Effector memory CD4-positive, alpha-beta T cell (primary cell): ENCODE data around the gene PTPN6.

Experiments used
- DNase-seq, 3 donors: peaks; one replicate each; pipeline ENCODE4 v3.0.0-alpha.2; 2020
- H3K27ac ChIP-seq: 2 replicates; pipeline ENCODE4 v1.7.0; 2013; ENCODE audit warnings: mild to moderate bottlenecking, low read length, moderate library complexity; ENCODE audit not compliant: insufficient read depth, poor library complexity, severe bottlenecking
- H3K27me3 ChIP-seq: replicated peaks from 2 replicates; pipeline ENCODE4 v1.7.0; 2013; ENCODE audit warnings: mild to moderate bottlenecking, low read length; ENCODE audit not compliant: insufficient read depth, control insufficient read depth, poor library complexity, severe bottlenecking
- H3K36me3 ChIP-seq: 2 replicates; pipeline ENCODE4 v1.7.0; 2013; ENCODE audit warnings: mild to moderate bottlenecking, low read length, moderate library complexity; ENCODE audit not compliant: control insufficient read depth, insufficient read depth
- H3K4me1 ChIP-seq: 2 replicates; pipeline ENCODE4 v1.7.0; 2013; ENCODE audit warnings: low read length, mild to moderate bottlenecking; ENCODE audit not compliant: control insufficient read depth, insufficient read depth, poor library complexity, severe bottlenecking
- H3K4me3 ChIP-seq: 2 replicates; pipeline ENCODE4 v1.7.0; 2013; ENCODE audit warnings: low read length, low read depth, mild to moderate bottlenecking; ENCODE audit not compliant: insufficient read depth, poor library complexity, severe bottlenecking
- H3K9me3 ChIP-seq: 2 replicates; pipeline ENCODE4 v1.7.0; 2013; ENCODE audit warnings: mild to moderate bottlenecking, low read length, moderate library complexity; ENCODE audit not compliant: control insufficient read depth

PTPN6 gene

DNA sequence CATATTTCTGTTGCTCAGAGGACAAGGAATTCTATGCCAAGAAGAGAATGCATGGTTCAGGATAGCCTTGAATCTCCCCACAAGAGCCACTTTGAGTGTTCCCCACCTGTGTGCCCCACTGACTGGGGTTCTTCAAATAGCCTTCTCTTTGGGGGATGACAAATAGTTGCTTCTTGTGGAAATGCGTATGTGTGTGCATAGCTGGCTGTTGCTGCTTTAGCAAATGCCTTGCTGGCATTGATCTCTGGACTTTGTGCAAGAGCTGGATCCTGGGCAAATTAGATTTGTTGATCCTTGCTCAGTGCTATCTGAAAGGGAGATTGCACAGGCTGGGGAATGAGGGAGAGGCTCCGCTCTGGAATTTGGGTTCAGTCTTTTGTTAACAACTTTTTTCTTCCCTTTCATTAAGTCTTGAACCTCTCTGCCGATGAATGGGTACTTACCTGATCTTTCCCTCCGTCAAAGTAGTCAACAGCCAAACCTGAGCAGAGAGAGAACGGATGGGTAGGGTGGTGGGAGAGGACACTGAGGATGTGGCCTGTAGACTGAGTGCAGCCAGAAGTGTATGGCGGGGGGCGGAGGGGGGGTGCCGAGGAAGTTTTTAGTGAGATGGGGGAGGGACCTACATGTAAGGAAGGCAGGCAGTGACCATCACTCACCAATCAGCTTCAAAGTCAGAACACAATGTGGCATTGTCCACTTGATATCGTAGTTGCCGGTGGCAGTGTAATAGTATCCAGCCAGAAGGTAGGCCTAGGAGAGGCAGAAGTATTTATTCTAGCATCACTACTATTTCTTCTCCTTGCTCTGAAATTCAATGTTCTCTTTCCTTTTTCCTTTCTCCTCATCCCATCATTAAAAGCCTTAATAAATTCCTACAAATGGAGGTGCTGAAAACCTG, 30.2 kb downstream of the PTPN6 start:
- DNase-seq, result no peak
- H3K27ac ChIP-seq, result no peak overlapping the region

DNA sequence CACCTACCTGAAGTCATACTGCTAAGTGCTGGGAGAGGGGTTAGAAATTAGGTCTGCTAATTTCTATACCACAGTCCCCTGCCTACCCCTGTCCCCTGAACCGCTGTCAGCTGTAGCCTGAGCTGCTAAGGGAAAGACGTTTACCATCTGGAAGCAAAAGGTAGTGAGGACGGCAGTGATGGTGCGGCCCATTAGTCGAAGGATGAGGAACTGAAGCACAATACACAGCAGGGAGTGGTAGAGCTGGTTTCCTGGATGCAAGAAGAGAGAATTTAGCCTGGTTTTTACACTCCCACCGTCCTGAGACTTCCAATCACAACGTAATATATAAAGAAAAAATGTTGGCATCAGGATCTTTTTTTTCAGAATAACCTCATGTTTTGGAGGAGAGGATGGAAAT, 31.4 kb downstream of the PTPN6 start:
- no peak for DNase-seq
- no peak overlapping the region for H3K4me3 ChIP-seq
- no peaks in the 10 kb centered on the region for H3K4me1 ChIP-seq
- H3K27ac ChIP-seq, result no peak overlapping the region
- H3K9me3 ChIP-seq, result no peaks in the 10 kb centered on the region
- peaks cover 39% of the 10 kb centered on the region for H3K36me3 ChIP-seq
- H3K27me3 ChIP-seq, result no peaks in the 10 kb centered on the region

More for the DNA sequence above, 30.2 kb downstream of the PTPN6 start:
- H3K4me3 ChIP-seq, result no peak overlapping the region
- H3K9me3 ChIP-seq, result no peaks in the 10 kb centered on the region
- H3K27me3 ChIP-seq, result no peaks in the 10 kb centered on the region
- H3K4me1 ChIP-seq, result no peaks in the 10 kb centered on the region
- peaks cover 49% of the 10 kb centered on the region for H3K36me3 ChIP-seq

DNA sequence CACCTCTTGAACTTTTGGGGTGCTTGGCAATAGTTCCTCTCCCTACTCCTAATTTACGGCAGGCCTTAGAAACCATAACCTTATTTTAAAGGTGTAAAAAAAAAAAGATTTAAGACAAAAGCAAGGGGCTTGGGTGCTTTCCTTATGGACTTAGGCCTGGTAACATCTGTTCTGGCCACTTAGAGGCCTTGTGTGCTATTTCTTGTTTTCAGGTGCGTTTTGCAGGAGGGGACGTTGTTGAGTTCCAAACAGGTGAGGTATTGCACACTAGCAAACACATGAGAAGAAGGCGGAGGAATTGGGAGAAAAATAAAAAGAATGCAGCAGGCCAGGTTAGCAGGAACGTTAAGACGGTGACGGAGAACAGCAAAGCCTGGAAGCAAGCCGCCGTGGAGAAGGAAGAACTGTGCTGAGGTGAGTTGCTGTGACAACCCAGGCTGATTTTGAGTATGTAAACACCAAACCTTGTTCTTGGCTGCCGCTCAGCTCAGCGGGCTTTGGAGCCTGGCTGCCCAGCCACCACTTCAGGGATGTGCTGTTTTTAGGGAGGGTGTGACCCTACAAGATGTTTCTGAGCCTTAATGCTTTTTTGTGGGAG, 36.9 kb downstream of the PTPN6 start:
- H3K4me1 ChIP-seq, result no peaks in the 10 kb centered on the region
- H3K9me3 ChIP-seq, result no peaks in the 10 kb centered on the region
- no peak overlapping the region for H3K4me3 ChIP-seq
- DNase-seq, result no peak
- H3K27me3 ChIP-seq, result no peaks in the 10 kb centered on the region
- H3K36me3 ChIP-seq, result peaks cover 15% of the 10 kb centered on the region
- no peak overlapping the region for H3K27ac ChIP-seq

DNA sequence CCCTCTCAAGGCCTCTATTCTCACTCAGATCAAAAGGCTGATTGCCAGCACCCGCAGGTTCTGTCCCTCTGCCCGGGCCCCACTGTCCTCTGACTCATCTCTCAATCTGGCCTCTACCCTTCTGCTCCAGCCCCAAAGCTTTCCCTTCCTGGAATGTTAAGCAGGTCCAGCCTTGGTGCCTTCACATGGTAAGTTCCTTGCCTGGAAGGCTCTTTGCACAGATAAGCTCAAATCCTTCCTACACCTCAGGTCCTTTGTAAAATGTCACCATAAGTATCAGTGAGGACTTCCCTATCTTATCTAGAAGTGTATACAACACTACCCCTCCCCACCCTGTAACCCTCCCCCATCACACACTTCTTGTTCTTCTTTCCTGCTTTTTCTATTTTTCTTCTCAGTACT, 44.9 kb downstream of the PTPN6 start:
- no peak for DNase-seq
- Histone ChIP-seq H3K36me3 (peaks cover 3% of the 10 kb centered on the region), H3K27ac (no peak overlapping the region), H3K4me3 (no peak overlapping the region), H3K9me3 (no peaks in the 10 kb centered on the region), H3K4me1 (no peaks in the 10 kb centered on the region), H3K27me3 (no peaks in the 10 kb centered on the region)

DNA sequence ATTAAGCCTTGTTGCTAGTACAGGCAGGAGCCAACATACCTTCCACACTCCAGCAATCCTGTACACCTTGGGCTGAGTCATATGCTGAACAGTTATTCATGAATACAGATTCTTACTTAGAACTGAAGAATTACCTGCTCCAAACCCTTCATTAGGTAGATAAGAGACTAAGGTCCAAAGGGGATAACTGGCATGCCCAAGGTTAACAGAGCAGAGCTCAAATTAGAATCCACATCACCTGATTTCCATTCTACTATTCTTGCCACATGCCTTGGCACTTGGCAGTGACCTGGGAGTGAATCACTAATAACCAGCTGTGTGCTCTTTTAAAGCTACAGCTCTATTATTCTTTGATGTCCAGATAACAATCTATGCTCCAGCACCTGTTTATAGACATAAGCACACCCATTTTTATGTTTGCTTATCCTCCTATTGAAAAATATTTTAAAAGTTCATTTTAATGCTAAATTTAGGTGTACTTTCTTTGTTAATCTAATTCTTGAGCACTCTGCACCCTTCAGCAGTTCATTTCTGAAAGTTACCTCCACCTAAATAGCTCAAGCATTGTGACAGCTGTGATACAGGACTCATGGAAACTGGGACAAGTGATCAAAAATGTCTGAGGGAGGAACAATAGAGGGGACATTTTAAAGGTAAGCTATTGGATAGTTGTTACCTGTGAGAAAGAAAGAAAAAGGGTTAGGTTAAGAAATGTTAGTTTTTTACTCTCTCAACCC, 47.7 kb downstream of the PTPN6 start:
- H3K27ac ChIP-seq, result no peak overlapping the region
- DNase-seq, result no peak

DNA sequence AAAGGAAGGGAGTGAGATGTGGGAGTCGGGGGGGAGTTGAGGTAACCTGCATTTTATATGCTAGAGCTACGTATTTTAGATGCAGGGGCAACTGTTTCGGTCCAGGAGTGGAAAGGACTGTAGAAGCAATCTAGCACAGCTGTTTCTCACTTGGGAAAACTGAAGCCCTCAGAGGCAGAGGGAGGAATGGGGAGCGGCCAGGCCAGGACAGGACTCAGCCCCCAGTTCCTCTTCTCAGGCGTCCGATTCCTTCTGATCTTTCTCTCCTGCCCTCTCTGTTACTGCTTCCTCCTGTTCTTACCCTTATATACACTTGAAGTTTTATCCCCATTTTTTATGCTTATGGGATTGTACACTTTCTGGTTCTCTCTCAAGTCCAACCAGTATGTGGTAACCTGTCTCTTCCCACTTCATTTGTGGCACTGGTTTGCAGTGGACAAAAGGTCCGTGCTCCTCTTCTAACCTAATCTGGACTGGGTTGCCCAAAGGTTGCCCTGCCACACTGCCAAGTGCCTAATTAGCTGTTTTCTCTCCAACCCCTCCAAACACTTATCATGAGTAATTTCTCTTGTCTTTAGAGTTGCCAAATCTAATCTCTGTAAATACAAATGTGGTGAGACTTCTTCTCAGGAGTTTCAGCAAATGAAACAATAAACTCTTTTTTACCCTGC, 50.9 kb downstream of the PTPN6 start:
- H3K4me3 ChIP-seq, result no peak overlapping the region
- H3K36me3 ChIP-seq, result peaks cover 6% of the 10 kb centered on the region
- no peaks in the 10 kb centered on the region for H3K27me3 ChIP-seq
- H3K9me3 ChIP-seq, result no peaks in the 10 kb centered on the region
- no peak overlapping the region for H3K27ac ChIP-seq
- H3K4me1 ChIP-seq, result no peaks in the 10 kb centered on the region
- no peak for DNase-seq

More for the DNA sequence above, 47.7 kb downstream of the PTPN6 start:
- Histone ChIP-seq H3K36me3 (peaks cover 3% of the 10 kb centered on the region), H3K27me3 (no peaks in the 10 kb centered on the region), H3K4me3 (no peak overlapping the region), H3K4me1 (no peaks in the 10 kb centered on the region), H3K9me3 (no peaks in the 10 kb centered on the region)

DNA sequence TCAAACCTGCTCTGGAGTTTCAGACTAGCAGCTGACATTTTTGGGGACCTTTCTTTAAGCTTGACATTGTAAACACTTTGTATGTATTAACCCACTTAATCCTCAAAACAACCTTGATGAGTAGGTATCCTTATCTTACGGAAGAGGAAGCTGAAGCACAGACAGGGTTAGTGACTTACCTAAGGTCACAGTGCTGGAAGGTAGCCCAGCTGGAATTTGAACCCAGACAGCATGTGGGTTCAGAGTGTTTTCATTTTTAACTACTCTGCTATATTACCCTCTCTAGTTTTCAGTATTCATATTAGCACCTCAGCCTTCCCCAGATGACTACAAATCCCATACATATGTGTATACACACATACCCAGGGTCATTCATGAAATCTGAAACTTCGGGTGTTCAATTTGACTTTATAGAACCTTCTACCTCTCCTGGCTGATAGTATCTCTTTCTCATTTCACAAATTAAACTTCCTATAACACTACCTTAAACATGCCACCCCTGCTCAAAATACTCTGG, 53.2 kb downstream of the PTPN6 start:
- Histone ChIP-seq H3K4me1 (no peaks in the 10 kb centered on the region), H3K27me3 (no peaks in the 10 kb centered on the region), H3K9me3 (no peaks in the 10 kb centered on the region), H3K36me3 (peaks cover 13% of the 10 kb centered on the region), H3K4me3 (no peak overlapping the region), H3K27ac (no peak overlapping the region)
- no peak for DNase-seq

DNA sequence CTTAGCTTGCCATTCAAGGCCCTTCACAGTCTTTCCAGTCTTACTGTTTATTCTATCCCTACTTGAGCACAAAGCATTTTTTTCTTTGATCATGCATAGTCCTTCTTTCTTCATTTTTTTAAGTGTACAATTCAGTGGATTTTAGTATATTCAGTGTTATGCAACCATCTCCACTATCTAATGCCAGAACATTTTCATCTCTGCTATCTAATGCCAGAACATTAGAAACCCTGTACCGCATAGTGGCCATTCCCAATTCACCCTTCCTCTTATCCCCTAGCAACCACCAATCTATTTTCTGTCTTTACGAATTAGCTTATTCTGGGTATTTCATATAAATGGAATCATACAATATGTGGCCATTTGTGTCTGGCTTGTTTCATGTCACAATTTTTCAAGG, 53.7 kb downstream of the PTPN6 start:
- Histone ChIP-seq H3K27ac (no peak overlapping the region), H3K4me1 (no peaks in the 10 kb centered on the region), H3K36me3 (peaks cover 16% of the 10 kb centered on the region), H3K9me3 (no peaks in the 10 kb centered on the region), H3K27me3 (no peaks in the 10 kb centered on the region), H3K4me3 (no peak overlapping the region)
- DNase-seq, result no peak

DNA sequence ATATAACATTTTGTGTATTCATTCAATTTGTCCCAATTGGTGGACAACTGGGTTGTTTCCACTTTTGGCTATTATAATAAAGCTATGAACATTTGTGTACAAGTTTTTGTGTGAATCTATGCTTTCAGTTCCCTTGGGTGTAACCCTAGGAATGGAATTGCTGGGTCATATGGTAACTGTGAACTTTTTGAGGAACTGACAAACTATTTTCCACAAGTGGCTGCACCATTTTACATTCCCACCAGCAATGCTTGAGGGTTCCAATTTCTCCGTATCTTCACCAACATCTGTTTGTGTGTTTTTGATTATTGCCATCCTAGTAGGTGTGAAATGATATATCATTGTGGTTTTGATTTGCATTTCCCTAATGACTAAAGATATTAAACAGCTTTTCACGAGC, 54.2 kb downstream of the PTPN6 start:
- H3K27ac ChIP-seq, result no peak overlapping the region
- H3K4me3 ChIP-seq, result no peak overlapping the region
- H3K4me1 ChIP-seq, result no peaks in the 10 kb centered on the region
- DNase-seq, result no peak
- peaks cover 20% of the 10 kb centered on the region for H3K36me3 ChIP-seq
- no peaks in the 10 kb centered on the region for H3K27me3 ChIP-seq
- no peaks in the 10 kb centered on the region for H3K9me3 ChIP-seq
